ENCODE data around the gene IGFBP3. TPM values are rescaled to one million over a fixed set of nuclear protein-coding genes. Genes with fewer than 3 reads are reported as not detected.

The IGFBP3 gene
- polyA plus RNA-seq, 1 donor from 2014 or later = 1.6 TPM

GRCh38 chr7:45872116-45873034 lies 48.7 kb downstream of the IGFBP3 start:
- Histone ChIP-seq H3K4me2 (ENCODE audit: low read length) (no peak overlapping the region), H3K9ac (ENCODE audit: low read length) (no peak overlapping the region), H3K79me2 (replicated peaks; ENCODE audit: insufficient read depth, low read length) (no peaks in the 10 kb centered on the region), H3K4me3 (ENCODE audit: low read length) (no peak overlapping the region), H3K9me3 (ENCODE audit: low read length) (peaks cover 2% of the 10 kb centered on the region), H3F3A (ENCODE audit: insufficient read depth, low read length, poor library complexity, severe bottlenecking) (no peaks in the 10 kb centered on the region), H2AFZ (ENCODE audit: low read depth, low read length) (no peak overlapping the region), H3K27ac (ENCODE audit: low read length) (no peak overlapping the region), H3K27me3 (ENCODE audit: insufficient read depth, low read depth, low read length) (no peaks in the 10 kb centered on the region), H3K36me3 (ENCODE audit: insufficient read depth, low read length) (no peaks in the 10 kb centered on the region), H3K9me2 (ENCODE audit: insufficient read depth, low read length) (no peaks in the 10 kb centered on the region), H4K20me1 (ENCODE audit: insufficient read depth) (no peaks in the 10 kb centered on the region)
- TF ChIP-seq EP300 (conservative IDR thresholded peaks at IDR 0.05; ENCODE audit: poor library complexity, severe bottlenecking) = no peak
- peak; percentile 9 for TF ChIP-seq CTCF (IDR thresholded peaks at IDR 0.05; ENCODE audit: poor library complexity, severe bottlenecking)
- no peak for TF ChIP-seq REST (IDR thresholded peaks at IDR 0.05; ENCODE audit: borderline replicate concordance)

GRCh38 chr7:45869426-45869825 lies 51.6 kb downstream of the IGFBP3 start:
- Histone ChIP-seq H3K36me3 (ENCODE audit: insufficient read depth, low read length) (no peaks in the 10 kb centered on the region), H3K27ac (ENCODE audit: low read length) (no peak overlapping the region), H3K27me3 (ENCODE audit: insufficient read depth, low read depth, low read length) (no peaks in the 10 kb centered on the region), H2AFZ (ENCODE audit: low read depth, low read length) (no peak overlapping the region), H4K20me1 (ENCODE audit: insufficient read depth) (no peaks in the 10 kb centered on the region), H3K9me2 (ENCODE audit: insufficient read depth, low read length) (no peaks in the 10 kb centered on the region), H3F3A (ENCODE audit: insufficient read depth, low read length, poor library complexity, severe bottlenecking) (no peaks in the 10 kb centered on the region), H3K4me3 (ENCODE audit: low read length) (no peak overlapping the region), H3K4me2 (ENCODE audit: low read length) (no peak overlapping the region), H3K79me2 (replicated peaks; ENCODE audit: insufficient read depth, low read length) (no peaks in the 10 kb centered on the region), H3K9ac (ENCODE audit: low read length) (no peak overlapping the region), H3K9me3 (ENCODE audit: low read length) (no peaks in the 10 kb centered on the region)
- TF ChIP-seq TAF1 (IDR thresholded peaks at IDR 0.05; ENCODE audit: low read depth) = no peak
- no peak for TF ChIP-seq CTCF (IDR thresholded peaks at IDR 0.05; ENCODE audit: poor library complexity, severe bottlenecking)
- TF ChIP-seq POLR2AphosphoS5 (IDR thresholded peaks at IDR 0.05) = no peak
- TF ChIP-seq EP300 (conservative IDR thresholded peaks at IDR 0.05; ENCODE audit: poor library complexity, severe bottlenecking) = no peak
- TF ChIP-seq EZH2 (IDR thresholded peaks at IDR 0.05; ENCODE audit: borderline replicate concordance, insufficient read depth, low read length, poor library complexity, severe bottlenecking) = no peak
- TF ChIP-seq MXI1 (conservative IDR thresholded peaks at IDR 0.05; ENCODE audit: poor library complexity, severe bottlenecking) = no peak
- no peak for TF ChIP-seq REST (IDR thresholded peaks at IDR 0.05; ENCODE audit: borderline replicate concordance)
- TF ChIP-seq SMC3 (conservative IDR thresholded peaks at IDR 0.05; ENCODE audit: poor library complexity) = no peak
- no peak for TF ChIP-seq RAD21 (conservative IDR thresholded peaks at IDR 0.05)
